Activated gamma-delta T cell treated with anti-CD3 and anti-CD28 coated beads, Interleukin-2, amount 50 U/mL, for 16 hours (primary cell): ENCODE data around the gene LGALS7B.
"Not testable (repeated sequence)": the region's sequence is repeated elsewhere in the genome, so short reads cannot be mapped to it uniquely, and the experiment has no call there.

Experiments
- DNase-seq: peaks from one replicate; pipeline ENCODE4 v3.0.0-alpha.2; 2020; ENCODE audit warnings: low read depth

LGALS7B gene

GRCh38 chr19:38788478-38789243, at the start of gene LGALS7B:
LGALS7B (plus strand) TSS chr19:38789200; CDS start chr19:38789227, 27 bp downstream.
- DNase-seq: no peak

GRCh38 chr19:38739440-38740256, 49.4 kb upstream of the LGALS7B start:
- no peak for DNase-seq

- no peak for DNase-seq
These were observed 48.8 kb upstream of the LGALS7B start for GRCh38 chr19:38740257-38740592.

- no peak for DNase-seq
These were observed 48.1 kb upstream of the LGALS7B start for GRCh38 chr19:38740932-38741331.

GRCh38 chr19:38741670-38742069, 47.3 kb upstream of the LGALS7B start:
- DNase-seq: no peak

- no peak for DNase-seq
These were observed 46.7 kb upstream of the LGALS7B start for GRCh38 chr19:38742296-38742695.

- DNase-seq: no peak
These were observed 46.1 kb upstream of the LGALS7B start for GRCh38 chr19:38742906-38743305.

- no peak for DNase-seq
These were observed 45.4 kb upstream of the LGALS7B start for GRCh38 chr19:38743394-38744297.

GRCh38 chr19:38744298-38744681, 44.7 kb upstream of the LGALS7B start, which contains the start of gene CAPN12:
CAPN12 (minus strand) TSS chr19:38744474; CDS start chr19:38744165, 309 bp downstream.
- DNase-seq: no peak

- no peak for DNase-seq
These were observed 44.1 kb upstream of the LGALS7B start for GRCh38 chr19:38744874-38745273.

- no peak for DNase-seq
These were observed 43.7 kb upstream of the LGALS7B start for GRCh38 chr19:38745316-38745715.

GRCh38 chr19:38753783-38754182, 35.2 kb upstream of the LGALS7B start:
- not testable (repeated sequence) for DNase-seq

GRCh38 chr19:38754196-38754595, 34.8 kb upstream of the LGALS7B start:
- DNase-seq: not testable (repeated sequence)

GRCh38 chr19:38759590-38760003, 29.4 kb upstream of the LGALS7B start:
- DNase-seq: no peak

- DNase-seq: not testable (repeated sequence)
These were observed 28.0 kb upstream of the LGALS7B start for GRCh38 chr19:38760805-38761517.

- not testable (repeated sequence) for DNase-seq
These were observed 27.1 kb upstream of the LGALS7B start for GRCh38 chr19:38761884-38762389.

GRCh38 chr19:38763795-38764220, 25.2 kb upstream of the LGALS7B start:
- no peak for DNase-seq

- no peak for DNase-seq
These were observed 23.8 kb upstream of the LGALS7B start for GRCh38 chr19:38765214-38765613.

GRCh38 chr19:38766276-38767047, 22.5 kb upstream of the LGALS7B start:
- no peak for DNase-seq

- DNase-seq: peak; percentile 88
These were observed 19.3 kb upstream of the LGALS7B start for GRCh38 chr19:38769635-38770211.
